ENCODE measurements around the gene TPCN2. TPM values are rescaled to one million over a fixed set of nuclear protein-coding genes. Genes with fewer than 3 reads are reported as not detected.

The TPCN2 gene
- total RNA-seq, 6 donors from 2014 or later = 12.5 to 61.8 (median 18.8) TPM

DNA sequence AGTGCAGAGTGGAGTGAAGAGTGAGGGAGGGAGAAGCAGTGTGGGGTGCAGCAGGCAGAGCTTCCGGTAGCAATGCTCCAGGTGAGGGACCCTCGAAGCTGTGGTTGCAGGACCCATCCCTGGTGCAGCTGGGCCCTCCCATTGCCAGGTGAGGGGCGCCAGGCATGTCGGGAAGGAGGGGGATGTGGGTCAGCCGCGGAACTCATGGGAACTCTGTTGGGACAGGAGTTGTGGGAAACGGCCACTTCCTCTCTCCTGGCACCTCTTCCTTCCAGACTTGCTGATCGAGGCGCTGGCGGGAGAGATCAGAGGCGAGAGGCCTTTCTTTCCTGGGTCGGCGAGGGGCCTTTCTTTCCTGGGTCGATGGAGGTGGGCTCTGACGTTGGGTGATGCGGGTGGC, 48.5 kb downstream of the TPCN2 start:
- peaks cover 0 to 13% (median 0%) of the 10 kb centered on the region in 4 donors for H3K36me3 ChIP-seq
- ATAC-seq (ENCODE audit: low FRiP score in 2 of 2) = no peak
- WGBS, 2 donors = 33 to 41% methylated on average over 8 to 16 of the region's 16 CpGs
- H3K4me1 ChIP-seq = peaks cover 4 to 7% (median 5%) of the 10 kb centered on the region in 4 donors
- H3K9me3 ChIP-seq = no peaks in the 10 kb centered on the region
- no peak for TF ChIP-seq POLR2AphosphoS5 (IDR thresholded peaks at IDR 0.05)
- no peak for TF ChIP-seq EP300 (IDR thresholded peaks at IDR 0.05)
- TF ChIP-seq POLR2A (IDR thresholded peaks at IDR 0.05) = no peak
- no peak for TF ChIP-seq CTCF (IDR thresholded peaks at IDR 0.05)
- no peak overlapping the region for H3K4me3 ChIP-seq
- no peak for DNase-seq
- no peaks in the 10 kb centered on the region for H3K27me3 ChIP-seq
- no peak overlapping the region for H3K27ac ChIP-seq

DNA sequence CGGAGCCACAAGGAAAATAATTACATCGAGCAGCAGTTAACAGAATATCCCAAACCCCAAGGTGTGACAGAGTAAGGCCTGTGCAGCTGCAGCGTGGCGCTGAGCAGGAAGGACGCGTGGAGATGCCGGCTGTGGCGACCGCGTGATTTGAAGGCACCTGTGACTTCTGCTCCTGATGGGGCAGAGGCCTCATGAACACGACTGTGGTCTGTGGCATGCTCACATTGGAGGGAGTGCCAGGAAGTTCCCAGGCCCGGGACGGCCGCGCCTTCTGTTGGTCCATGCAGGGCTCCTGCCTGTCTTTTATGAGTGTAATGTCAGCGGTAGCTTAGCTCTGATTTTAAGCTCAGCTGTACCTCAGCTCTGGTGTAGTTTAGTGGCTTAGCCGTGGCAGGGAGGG, 50.4 kb downstream of the TPCN2 start:
- no peaks in the 10 kb centered on the region for H3K9me3 ChIP-seq
- H3K27me3 ChIP-seq = no peaks in the 10 kb centered on the region
- whole genome bisulfite sequencing, 2 donors = 67 to 75% methylated on average over 15 to 17 of the region's 17 CpGs
- H3K4me1 ChIP-seq = peaks cover 4 to 7% (median 5%) of the 10 kb centered on the region in 4 donors
- peaks cover 0 to 4% (median 0%) of the 10 kb centered on the region in 4 donors for H3K36me3 ChIP-seq
- DNase-seq (peak in 1 of 2 donors; percentile 65), ATAC-seq (ENCODE audit: low FRiP score in 2 of 2) (no peak)
- H3K4me3 ChIP-seq = no peak overlapping the region
- H3K27ac ChIP-seq = no peak overlapping the region
- no peak for TF ChIP-seq CTCF (IDR thresholded peaks at IDR 0.05)
- TF ChIP-seq POLR2AphosphoS5 (IDR thresholded peaks at IDR 0.05) = no peak
- no peak for TF ChIP-seq EP300 (IDR thresholded peaks at IDR 0.05)
- no peak for TF ChIP-seq POLR2A (IDR thresholded peaks at IDR 0.05)

GRCh38 chr11:69100454-69101114, 51.9 kb downstream of the TPCN2 start:
- Histone ChIP-seq H3K4me1 (peaks cover 7 to 12% (median 9%) of the 10 kb centered on the region in 4 donors), H3K9me3 (no peaks in the 10 kb centered on the region), H3K27ac (no peak overlapping the region), H3K4me3 (no peak overlapping the region), H3K27me3 (no peaks in the 10 kb centered on the region), H3K36me3 (peaks cover 0 to 4% (median 0%) of the 10 kb centered on the region in 4 donors)
- DNase-seq (no peak), ATAC-seq (ENCODE audit: low FRiP score in 2 of 2) (no peak)
- TF ChIP-seq POLR2A (IDR thresholded peaks at IDR 0.05) (no peak), EP300 (IDR thresholded peaks at IDR 0.05) (no peak), CTCF (IDR thresholded peaks at IDR 0.05) (no peak), POLR2AphosphoS5 (IDR thresholded peaks at IDR 0.05) (no peak)
- WGBS, 2 donors = 82 to 87% methylated on average over 8 of the region's 13 CpGs

- peaks cover 0 to 4% (median 0%) of the 10 kb centered on the region in 4 donors for H3K36me3 ChIP-seq
- TF ChIP-seq POLR2A (IDR thresholded peaks at IDR 0.05) = no peak
- TF ChIP-seq POLR2AphosphoS5 (IDR thresholded peaks at IDR 0.05) = peak in 1 of 2 donors; percentile 47
- TF ChIP-seq CTCF (IDR thresholded peaks at IDR 0.05) = peak; percentile 95 to 100 (median 98)
- TF ChIP-seq EP300 (IDR thresholded peaks at IDR 0.05) = no peak
- no peaks in the 10 kb centered on the region for H3K9me3 ChIP-seq
- DNase-seq (peak; percentile 91 to 94), ATAC-seq (ENCODE audit: low FRiP score in 2 of 2) (peak; percentile 90 to 93)
- H3K4me1 ChIP-seq = peaks cover 14 to 19% (median 15%) of the 10 kb centered on the region in 4 donors
- no peak overlapping the region for H3K4me3 ChIP-seq
- H3K27ac ChIP-seq = no peak overlapping the region
- 34% methylated on average over 14 of the region's 14 CpGs; no CpG with 5 or more reads in 1 of the 2 donors for WGBS, 2 donors
- no peaks in the 10 kb centered on the region for H3K27me3 ChIP-seq
Observed at GRCh38 chr11:69101115-69101791, 52.5 kb downstream of the TPCN2 start.

All from upper lobe of left lung (tissue), 6 donors.